NCI-H1436 treated with DMSO at 0.1 percent for 48 hours (cell line): ENCODE data around the gene SEPTIN8.

Experiments
- DNase-seq: peaks from one replicate; lab custom pipeline; 2025; lab: John Stamatoyannopoulos, UW

SEPTIN8 gene

GRCh38 chr5:132747616-132748440 is 29.2 kb downstream of the SEPTIN8 start:
- no peak for DNase-seq

GRCh38 chr5:132746954-132747615 is 30.0 kb downstream of the SEPTIN8 start, which contains the start of gene CCNI2:
CCNI2 (plus strand) TSS chr5:132747426; CDS start chr5:132747496, 70 bp downstream.
- no peak for DNase-seq

- no peak for DNase-seq
These were observed 30.5 kb downstream of the SEPTIN8 start for GRCh38 chr5:132746592-132746953.

GRCh38 chr5:132744659-132745058 is 32.4 kb downstream of the SEPTIN8 start:
- no peak for DNase-seq

GRCh38 chr5:132742626-132743025 is 34.4 kb downstream of the SEPTIN8 start:
- no peak for DNase-seq

GRCh38 chr5:132742158-132742557 is 34.9 kb downstream of the SEPTIN8 start:
- no peak for DNase-seq

- DNase-seq, result no peak
These were observed 37.8 kb downstream of the SEPTIN8 start for GRCh38 chr5:132739232-132739631.

- no peak for DNase-seq
These were observed 38.9 kb downstream of the SEPTIN8 start for GRCh38 chr5:132737982-132738681.

GRCh38 chr5:132736853-132737833 is 39.9 kb downstream of the SEPTIN8 start, which contains the start of gene KIF3A:
KIF3A (minus strand) TSS chr5:132737546; CDS start chr5:132737419, 127 bp downstream.
- DNase-seq, result peak; percentile 78

GRCh38 chr5:132734687-132735086 is 42.4 kb downstream of the SEPTIN8 start:
- DNase-seq, result no peak

- DNase-seq, result no peak
These were observed 43.4 kb downstream of the SEPTIN8 start for GRCh38 chr5:132733499-132734148.

GRCh38 chr5:132729896-132730295 is 47.1 kb downstream of the SEPTIN8 start:
- no peak for DNase-seq

GRCh38 chr5:132725745-132726144 is 51.3 kb downstream of the SEPTIN8 start:
- no peak for DNase-seq

- no peak for DNase-seq
These were observed 58.3 kb downstream of the SEPTIN8 start for GRCh38 chr5:132718544-132719312.

- no peak for DNase-seq
These were observed 62.4 kb downstream of the SEPTIN8 start for GRCh38 chr5:132714456-132715307.

- no peak for DNase-seq
These were observed 68.4 kb downstream of the SEPTIN8 start for GRCh38 chr5:132708645-132709044.

GRCh38 chr5:132704875-132705274 is 72.2 kb downstream of the SEPTIN8 start:
- no peak for DNase-seq
